K562 (cell line): ENCODE results near the gene ITPRID2. TPM values are rescaled to one million over a fixed set of nuclear protein-coding genes. Genes with fewer than 3 reads are reported as not detected.

Source experiments
- ATAC-seq: fragments of 200-7000 bp; cut with Tn5 transposase; 3 replicates; pipeline ENCODE4 v1.9.1; 2020; ENCODE audit warnings: moderate library complexity
- BruUV-seq: library from RNA; stranded (reverse); fragments of 400-500 nt; replicated peaks from 2 replicates; lab custom pipeline; 2021; lab: Mats Ljungman, UMichigan
- CTCF ChIA-PET: fragments of 300-600 bp; formaldehyde crosslinking; extraction: SDS; loops from one replicate; lab custom pipeline; 2021; ENCODE audit warnings: low intra/inter-chr PET ratio; lab: Yijun Ruan, JAX
- POLR2A ChIA-PET: fragments of 300-600, 350-650 bp; sonication (Branson Sonifier 250); formaldehyde crosslinking; extraction: SDS; loops from one replicate; lab custom pipeline; 2021; ENCODE audit warnings: antibody characterized with exemption, inconsistent platforms; lab: Yijun Ruan, JAX
- DNase-seq, 4 experiments: peaks; one replicate each; pipeline versions ENCODE4 v3.0.0 to v3.0.0-alpha.2; 2011 to 2018; ENCODE audit warnings: low spot score in 3 of 4, mixed read lengths in 3 of 4; ENCODE audit errors: extremely low read depth in 1 of 4
- FAIRE-seq: peaks from 2 replicates; lab custom pipeline; 2011; peaks lifted over from hg19 to GRCh38; lab: Jason Lieb, UNC
- H2AFZ ChIP-seq: 2 replicates; pipeline ENCODE4 v1.6.0; 2011; ENCODE audit warnings: low read depth, low read length, control low read depth, inconsistent platforms
- H3K27ac ChIP-seq: fragments of 200-600 bp; 3 replicates; pipeline ENCODE4 v1.8.0; 2011; ENCODE audit warnings: low read depth, mild to moderate bottlenecking, control low read depth, inconsistent platforms, low read length, moderate library complexity, mixed read lengths; ENCODE audit errors: extremely low read depth
- H3K27me3 ChIP-seq, 2 experiments: fragments of 300-600 bp in 1 of 2; 2 replicates in 1 of 2; 3 replicates in 1 of 2; pipeline versions ENCODE4 v1.6.0 to v1.8.0; 2011; ENCODE audit warnings: inconsistent platforms in 2 of 2, low read length in 2 of 2, mild to moderate bottlenecking in 1 of 2, mixed read lengths in 1 of 2, moderate library complexity in 1 of 2; ENCODE audit not compliant: control insufficient read depth in 2 of 2, insufficient read depth in 2 of 2
- H3K36me3 ChIP-seq: fragments of 300-600 bp; 3 replicates; pipeline ENCODE4 v1.8.0; 2011; ENCODE audit warnings: mild to moderate bottlenecking, low read length, inconsistent platforms; ENCODE audit not compliant: control insufficient read depth, insufficient read depth
- H3K4me1 ChIP-seq, 2 experiments: fragments of 200-600 bp in 1 of 2; replicated peaks in 1 of 2; 2 replicates in 1 of 2; 3 replicates in 1 of 2; pipeline versions ENCODE4 v1.5.1 to v1.8.0; 2011; ENCODE audit warnings: inconsistent platforms in 2 of 2, low read length in 2 of 2, mild to moderate bottlenecking in 1 of 2, mixed read lengths in 1 of 2, moderate library complexity in 1 of 2; ENCODE audit not compliant: control insufficient read depth in 2 of 2, insufficient read depth in 2 of 2
- H3K4me2 ChIP-seq: 2 replicates; pipeline ENCODE4 v1.6.1; 2011; ENCODE audit warnings: low read length, control low read depth, inconsistent platforms, mixed read lengths; ENCODE audit not compliant: insufficient read depth
- H3K4me3 ChIP-seq: fragments of 200-600 bp; sonication (generic), shearing (Covaris generic); 2 replicates; pipeline ENCODE4 v1.5.1; 2016; ENCODE audit warnings: control low read depth, inconsistent platforms
- H3K79me2 ChIP-seq: fragments of 200-600 bp; 3 replicates; pipeline ENCODE4 v1.8.0; 2011; ENCODE audit warnings: low read length, inconsistent platforms; ENCODE audit not compliant: control insufficient read depth, insufficient read depth
- H3K9ac ChIP-seq, 2 experiments: 2 replicates each; pipeline versions ENCODE4 v1.6.0 to v1.6.1; 2011; ENCODE audit warnings: low read depth in 2 of 2, low read length in 2 of 2, control low read depth in 1 of 2, inconsistent platforms in 1 of 2, mild to moderate bottlenecking in 1 of 2, mixed read lengths in 1 of 2; ENCODE audit not compliant: insufficient read depth in 1 of 2
- H3K9me1 ChIP-seq: one replicate; pipeline ENCODE4 v1.6.0; 2011; ENCODE audit warnings: inconsistent platforms, mild to moderate bottlenecking, low read length, moderate library complexity; ENCODE audit not compliant: control insufficient read depth, insufficient read depth
- H3K9me3 ChIP-seq: replicated peaks from 2 replicates; pipeline ENCODE4 v1.5.1; 2011; ENCODE audit warnings: low read depth, low read length, inconsistent platforms; ENCODE audit not compliant: control insufficient read depth, insufficient read depth
- H4K20me1 ChIP-seq: replicated peaks from 2 replicates; pipeline ENCODE4 v1.6.1; 2011; ENCODE audit warnings: low read length, inconsistent platforms, mixed read lengths; ENCODE audit not compliant: control insufficient read depth, insufficient read depth
- CBFA2T2 ChIP-seq: fragments of 450-650 bp; conservative IDR thresholded peaks from 2 replicates; pipeline ENCODE4 v1.6.1; 2017; ENCODE audit warnings: mild to moderate bottlenecking
- CEBPB ChIP-seq: fragments of 450-650 bp; IDR thresholded peaks from 2 replicates; pipeline ENCODE4 v1.6.1; 2016; ENCODE audit warnings: missing genetic modification characterization, missing compliant biosample characterization
- CSDE1 ChIP-seq, 2 experiments: fragments of 450-650 bp; IDR thresholded peaks; 2 replicates each; pipeline ENCODE4 v1.6.1; 2016; ENCODE audit warnings: mild to moderate bottlenecking in 1 of 2
- ETS2 ChIP-seq: IDR thresholded peaks from 2 replicates; pipeline ENCODE4 v1.6.1; 2016; ENCODE audit warnings: borderline replicate concordance, missing genetic modification characterization, mild to moderate bottlenecking, moderate library complexity, missing compliant biosample characterization; ENCODE audit not compliant: poor library complexity, severe bottlenecking
- FOS ChIP-seq: IDR thresholded peaks from 3 replicates; pipeline ENCODE4 v1.6.1; 2011; ENCODE audit not compliant: insufficient read length; ENCODE audit errors: extremely low read depth
- GTF2A2 ChIP-seq: IDR thresholded peaks from 2 replicates; pipeline ENCODE4 v1.6.1; 2016; ENCODE audit warnings: mild to moderate bottlenecking, missing genetic modification characterization, missing compliant biosample characterization
- RHOXF2B ChIP-seq: fragments of 250-450 bp; sonication (Bioruptor Pico); conservative IDR thresholded peaks from 2 replicates; pipeline ENCODE4 v1.5.1; 2021
- ZC3H4 ChIP-seq: sonication (generic); formaldehyde crosslinking; IDR thresholded peaks from 2 replicates; pipeline ENCODE4 v1.9.0; 2021; ENCODE audit warnings: missing genetic modification reagents, borderline replicate concordance
- ZNF586 ChIP-seq: fragments of 450-650 bp; formaldehyde crosslinking; conservative IDR thresholded peaks from 2 replicates; pipeline ENCODE4 v1.4.0; 2020; ENCODE audit warnings: mild to moderate bottlenecking, moderate library complexity
- ZSCAN32 ChIP-seq: fragments of 450-650 bp; formaldehyde crosslinking; IDR thresholded peaks from 2 replicates; pipeline ENCODE4 v1.4.0; 2020; ENCODE audit warnings: mild to moderate bottlenecking, moderate library complexity
- WGBS: fragments of 100-300 bp; shearing (Covaris generic); methylation state at CpG from one replicate; pipeline ENCODE4 v1.1.6; 2016; ENCODE audit warnings: low coverage, mixed read lengths; ENCODE audit not compliant: insufficient coverage; ENCODE audit errors: missing lambda C conversion rate; 5-methylcytosine and 5-hydroxymethylcytosine counted together
- in situ Hi-C: fragments of 300-500 bp; cut with MboI; formaldehyde crosslinking; loops from 4 replicates; pipeline ENCODE4 v1.15.0; 2018; ENCODE audit warnings: inconsistent platforms, mixed read lengths
- intact Hi-C: fragments of 100-400 bp; cut with micrococcal nuclease; formaldehyde crosslinking; loops from 2 replicates; pipeline ENCODE4 v1.14.2; 2022
- polyA plus RNA-seq, 8 experiments: library from polyadenylated mRNA; depleted of rRNA in 4 of 8; stranded (reverse) in 5 of 8; unstranded in 3 of 8; fragments of >200 nt; fragmentation: Nextera tagmentation in 2 of 8; fragmentation: Illumina TruSeq in 1 of 8; extraction: Ambion mirVana in 2 of 8; extraction: Trizol in 1 of 8; gene quantifications; 2 replicates each; pipeline versions ENCODE4 v1.2.1 to v1.2.3, GENCODE V29; 2011 to 2014; ENCODE audit warnings: inconsistent platforms in 1 of 8, missing spikeins in 1 of 8
- total RNA-seq, 7 experiments: library from RNA; depleted of rRNA in 6 of 7; stranded (reverse); fragments of >200 nt in 6 of 7; fragmentation: Illumina TruSeq in 2 of 7; extraction: Trizol in 2 of 7; gene quantifications; 2 replicates each; pipeline versions ENCODE4 v1.2.1 to v1.2.3, GENCODE V29; 2011 to 2021; ENCODE audit warnings: low replicate concordance in 1 of 7

Gene ITPRID2
- total and polyA plus RNA-seq, 9 of the 15 experiments (the other 6 are each of a cell fraction or from before 2014, with no cell fraction given), result 18.5 to 77.8 (median 52.0) TPM

- no peak overlapping the region for H3K27ac ChIP-seq
- intact Hi-C loops (no loop called here), in situ Hi-C loops (no loop called here)
- no peak overlapping the region for H3K4me2 ChIP-seq
- H3K36me3 ChIP-seq, result no peaks in the 10 kb centered on the region
- no peaks in the 10 kb centered on the region for H3K79me2 ChIP-seq
- FAIRE-seq (no peak), DNase-seq (no peak), ATAC-seq (no peak)
- H3K4me3 ChIP-seq, result no peak overlapping the region
- no TSS peak for BruUV-seq
- H3K9me1 ChIP-seq, result no peaks in the 10 kb centered on the region
- no peak overlapping the region for H3K9ac ChIP-seq
- no peaks in the 10 kb centered on the region for H3K9me3 ChIP-seq
- H2AFZ ChIP-seq, result no peak overlapping the region
- WGBS, result 0% methylated on average over 2 of the region's 2 CpGs
- ChIA-PET CTCF (no interaction called here), POLR2A (interaction anchor here (1.0 kb wide), 1 partner anchor 164 kb away, joined by 3 read pairs; no protein-coding TSS in a partner anchor)
- no peaks in the 10 kb centered on the region for H3K4me1 ChIP-seq
- no peak for TF ChIP-seq GTF2A2 (tag)
- TF ChIP-seq CSDE1 (IDR thresholded peaks at IDR 0.05), result no peak
- no peak for TF ChIP-seq FOS
- no peak for TF ChIP-seq ZNF586 (CRISPR knock-in tag)
- no peak for TF ChIP-seq ETS2 (tag)
- TF ChIP-seq CEBPB (tag), result no peak
- TF ChIP-seq ZC3H4 (CRISPR knock-in tag), result no peak
- TF ChIP-seq CBFA2T2, result no peak
- no peak for TF ChIP-seq RHOXF2B (CRISPR knock-in tag)
- TF ChIP-seq ZSCAN32 (CRISPR knock-in tag), result no peak
- no peaks in the 10 kb centered on the region for H4K20me1 ChIP-seq
- H3K27me3 ChIP-seq, result no peaks in the 10 kb centered on the region
Measured at GRCh38 chr2:181978351-181979150, 87.0 kb downstream of the ITPRID2 start.

Other genes starting within 250 kb of the ITPRID2 start
- gene CERKL, start 234.6 kb upstream of the ITPRID2 start, total RNA-seq (2014; rRNA removed), result not detected in 2 replicates
- gene CERKL, start 234.6 kb upstream of the ITPRID2 start, total RNA-seq (2014; rRNA removed; fragmentation: Illumina TruSeq; extraction: Trizol), result not detected in 2 replicates
- gene CERKL, start 234.6 kb upstream of the ITPRID2 start, total RNA-seq (2015; rRNA removed; fragmentation: Illumina TruSeq; extraction: Trizol), result not detected in 2 replicates
- not detected in 2 replicates for gene CERKL, start 234.6 kb upstream of the ITPRID2 start, total RNA-seq (2021)
- not detected in 2 replicates for gene CERKL, start 234.6 kb upstream of the ITPRID2 start, polyA plus RNA-seq (2011; rRNA removed)
- gene CERKL, start 234.6 kb upstream of the ITPRID2 start, polyA plus RNA-seq (2014; fragmentation: Illumina TruSeq; extraction: Trizol), result not detected in 2 replicates
- under 1 TPM; 0.04 to 0.08 TPM for gene CERKL, start 234.6 kb upstream of the ITPRID2 start, polyA plus RNA-seq (2014; fragmentation: Nextera tagmentation; extraction: Ambion mirVana)
- gene CERKL, start 234.6 kb upstream of the ITPRID2 start, polyA plus RNA-seq (2014; rRNA removed), result not detected in 2 replicates
- not detected in 2 replicates for gene NEUROD1, start 211.2 kb upstream of the ITPRID2 start, total RNA-seq (2014; rRNA removed)
- gene NEUROD1, start 211.2 kb upstream of the ITPRID2 start, total RNA-seq (2014; rRNA removed; fragmentation: Illumina TruSeq; extraction: Trizol), result not detected in 2 replicates
- not detected in 2 replicates for gene NEUROD1, start 211.2 kb upstream of the ITPRID2 start, total RNA-seq (2015; rRNA removed; fragmentation: Illumina TruSeq; extraction: Trizol)
- not detected in 2 replicates for gene NEUROD1, start 211.2 kb upstream of the ITPRID2 start, total RNA-seq (2021)
- not detected in 2 replicates for gene NEUROD1, start 211.2 kb upstream of the ITPRID2 start, polyA plus RNA-seq (2011; rRNA removed)
- not detected in 2 replicates for gene NEUROD1, start 211.2 kb upstream of the ITPRID2 start, polyA plus RNA-seq (2014; fragmentation: Illumina TruSeq; extraction: Trizol)
- not detected for gene NEUROD1, start 211.2 kb upstream of the ITPRID2 start, polyA plus RNA-seq (2014; fragmentation: Nextera tagmentation; extraction: Ambion mirVana)
- not detected in 2 replicates for gene NEUROD1, start 211.2 kb upstream of the ITPRID2 start, polyA plus RNA-seq (2014; rRNA removed)
- not detected in 2 replicates for gene PPP1R1C, start 94.1 kb downstream of the ITPRID2 start, total RNA-seq (2014; rRNA removed)
- gene PPP1R1C, start 94.1 kb downstream of the ITPRID2 start, total RNA-seq (2014; rRNA removed; fragmentation: Illumina TruSeq; extraction: Trizol), result 0.40 and 0.77 TPM in 2 replicates
- 0.62 TPM in 1 of 2 replicates, not detected in the other for gene PPP1R1C, start 94.1 kb downstream of the ITPRID2 start, total RNA-seq (2015; rRNA removed; fragmentation: Illumina TruSeq; extraction: Trizol)
- not detected in 2 replicates for gene PPP1R1C, start 94.1 kb downstream of the ITPRID2 start, total RNA-seq (2021)
- gene PPP1R1C, start 94.1 kb downstream of the ITPRID2 start, polyA plus RNA-seq (2011; rRNA removed), result 0.13 and 0.14 TPM in 2 replicates
- gene PPP1R1C, start 94.1 kb downstream of the ITPRID2 start, polyA plus RNA-seq (2014; fragmentation: Illumina TruSeq; extraction: Trizol), result 0.59 TPM in 1 of 2 replicates, not detected in the other
- gene PPP1R1C, start 94.1 kb downstream of the ITPRID2 start, polyA plus RNA-seq (2014; fragmentation: Nextera tagmentation; extraction: Ambion mirVana), result under 1 TPM; 0.24 to 0.64 TPM
- gene PPP1R1C, start 94.1 kb downstream of the ITPRID2 start, polyA plus RNA-seq (2014; rRNA removed), result 0.09 TPM in 1 of 2 replicates, not detected in the other